DOHH2 (cell line): ENCODE data around the gene TLK2.

Source experiments
- H3F3A ChIP-seq: fragments of 200-600 bp; sonication (generic), shearing (Covaris generic); 2 replicates; pipeline ENCODE4 v1.6.0; 2016; ENCODE audit warnings: antibody characterized with exemption, mild to moderate bottlenecking; ENCODE audit not compliant: control insufficient read depth, insufficient read depth
- H3K27ac ChIP-seq: fragments of 200-600 bp; sonication (generic); 2 replicates; pipeline ENCODE4 v1.5.1; 2014; ENCODE audit warnings: low read depth, mild to moderate bottlenecking, low read length, moderate library complexity
- H3K27me3 ChIP-seq: fragments of 200-600 bp; sonication (generic); 2 replicates; pipeline ENCODE4 v1.6.1; 2014; ENCODE audit warnings: mild to moderate bottlenecking, low read length, mixed read lengths; ENCODE audit not compliant: control insufficient read depth
- H3K36me3 ChIP-seq: fragments of 200-600 bp; sonication (generic); 2 replicates; pipeline ENCODE4 v1.6.1; 2014; ENCODE audit warnings: mild to moderate bottlenecking, low read length, moderate library complexity, mixed read lengths; ENCODE audit not compliant: control insufficient read depth
- H3K4me1 ChIP-seq: fragments of 200-600 bp; sonication (generic); 2 replicates; pipeline ENCODE4 v1.6.1; 2014; ENCODE audit warnings: mild to moderate bottlenecking, low read length, mixed read lengths; ENCODE audit not compliant: control insufficient read depth
- H3K4me2 ChIP-seq: fragments of 200-600 bp; sonication (generic); 2 replicates; pipeline ENCODE4 v1.6.0; 2014; ENCODE audit warnings: mild to moderate bottlenecking, low read length, moderate library complexity
- H3K4me3 ChIP-seq: fragments of 200-600 bp; sonication (generic); 2 replicates; pipeline ENCODE4 v1.5.1; 2014; ENCODE audit warnings: mild to moderate bottlenecking, low read length, mixed read lengths
- H3K79me2 ChIP-seq: fragments of 200-600 bp; sonication (generic); 2 replicates; pipeline ENCODE4 v1.6.1; 2014; ENCODE audit warnings: mild to moderate bottlenecking, low read length, mixed read lengths; ENCODE audit not compliant: control insufficient read depth
- H3K9me2 ChIP-seq: fragments of 200-600 bp; sonication (generic); replicated peaks from 2 replicates; pipeline ENCODE4 v1.6.1; 2014; ENCODE audit warnings: mild to moderate bottlenecking, low read length, mixed read lengths; ENCODE audit not compliant: control insufficient read depth
- H3K9me3 ChIP-seq: fragments of 200-600 bp; sonication (generic); 2 replicates; pipeline ENCODE4 v1.6.1; 2014; ENCODE audit warnings: antibody characterized with exemption, low read length, mixed read lengths; ENCODE audit not compliant: control insufficient read depth, insufficient read depth
- H4K20me1 ChIP-seq: fragments of 200-600 bp; sonication (generic); 2 replicates; pipeline ENCODE4 v1.6.0; 2014; ENCODE audit warnings: low read depth, mild to moderate bottlenecking, antibody characterized with exemption, low read length, moderate library complexity; ENCODE audit not compliant: control insufficient read depth, insufficient read depth
- CTCF ChIP-seq: fragments of 200-600 bp; sonication (generic); IDR thresholded peaks from one replicate; pipeline ENCODE4 v1.5.1; 2014; ENCODE audit warnings: antibody characterized with exemption, mild to moderate bottlenecking, low read depth, low read length; ENCODE audit not compliant: poor library complexity, severe bottlenecking
- EZH2phosphoT487 ChIP-seq: fragments of 200-600 bp; sonication (generic); IDR thresholded peaks from 2 replicates; pipeline ENCODE4 v1.6.1; 2017; ENCODE audit warnings: borderline replicate concordance, mild to moderate bottlenecking, antibody characterized with exemption, low read length, moderate library complexity, mixed read lengths

Gene TLK2

DNA sequence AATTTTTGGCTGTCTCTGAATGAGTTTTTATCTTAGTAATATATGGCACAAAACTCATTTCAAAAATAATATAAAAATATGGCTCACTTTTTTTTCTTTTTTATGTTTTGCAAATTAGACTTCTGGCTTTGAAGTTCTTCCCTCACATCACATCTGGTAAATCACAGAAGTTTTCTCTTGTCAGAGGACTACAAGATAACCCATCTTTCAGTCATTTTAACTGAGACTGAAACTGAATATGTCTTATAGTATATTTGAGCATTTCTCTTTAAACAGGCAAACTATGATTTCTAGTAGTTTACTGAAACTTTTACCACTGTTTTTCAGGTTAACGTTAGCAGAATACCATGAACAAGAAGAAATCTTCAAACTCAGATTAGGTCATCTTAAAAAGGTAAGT, 97.8 kb downstream of the TLK2 start:
- Histone ChIP-seq H3K27ac (no peak overlapping the region), H3K4me3 (no peak overlapping the region), H3K4me1 (no peaks in the 10 kb centered on the region), H3K4me2 (no peak overlapping the region), H3K79me2 (no peaks in the 10 kb centered on the region), H3K9me3 (no peaks in the 10 kb centered on the region), H3K9me2 (no peaks in the 10 kb centered on the region), H3K36me3 (peaks cover 72% of the 10 kb centered on the region), H3K27me3 (no peaks in the 10 kb centered on the region), H4K20me1 (no peaks in the 10 kb centered on the region), H3F3A (no peaks in the 10 kb centered on the region)
- TF ChIP-seq CTCF: no peak
- TF ChIP-seq EZH2phosphoT487: no peak

DNA sequence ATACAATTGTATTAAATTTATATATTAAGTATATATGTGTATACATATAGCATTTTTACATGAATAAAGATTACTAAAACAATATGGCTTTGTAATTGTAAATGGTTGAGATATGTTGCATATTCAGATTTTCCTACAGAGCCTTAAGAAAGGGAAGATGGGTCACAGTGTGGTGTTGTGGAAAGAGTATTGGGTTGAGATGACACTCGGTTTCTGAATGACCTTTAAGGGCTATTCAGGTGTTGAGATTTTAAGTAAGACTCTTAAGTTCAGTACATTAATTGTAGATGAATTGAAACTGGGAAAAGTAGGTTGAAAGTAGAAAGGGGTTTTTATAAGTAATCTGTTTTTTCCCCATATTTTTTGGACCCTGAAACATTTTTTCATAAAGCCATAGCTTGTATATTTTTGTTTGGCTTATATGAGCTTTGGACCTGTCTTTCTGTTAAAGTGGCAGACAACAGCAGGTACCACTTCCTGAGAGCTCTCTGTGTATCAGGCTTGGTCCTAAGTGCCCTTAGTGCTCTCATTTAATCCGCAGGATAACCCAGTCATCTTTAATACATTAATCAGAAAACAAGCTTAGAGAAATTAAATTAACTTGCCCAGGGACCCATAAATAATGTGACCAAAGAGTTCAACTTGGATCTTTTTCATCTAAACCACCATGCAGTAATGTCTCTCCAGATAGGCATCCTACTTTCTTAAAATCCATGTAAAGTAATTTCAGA, 100.3 kb downstream of the TLK2 start:
- H3K27ac ChIP-seq: no peak overlapping the region
- H3K36me3 ChIP-seq: peaks cover 74% of the 10 kb centered on the region
- no peak overlapping the region for H3K4me2 ChIP-seq
- H3K9me2 ChIP-seq: no peaks in the 10 kb centered on the region
- no peaks in the 10 kb centered on the region for H3K4me1 ChIP-seq
- H3K9me3 ChIP-seq: no peaks in the 10 kb centered on the region
- H3K27me3 ChIP-seq: no peaks in the 10 kb centered on the region
- no peak overlapping the region for H3K4me3 ChIP-seq
- TF ChIP-seq EZH2phosphoT487 (no peak), CTCF (no peak)
- H4K20me1 ChIP-seq: no peaks in the 10 kb centered on the region
- H3F3A ChIP-seq: no peaks in the 10 kb centered on the region
- no peaks in the 10 kb centered on the region for H3K79me2 ChIP-seq

- Histone ChIP-seq H3K27me3 (no peaks in the 10 kb centered on the region), H3K4me1 (no peaks in the 10 kb centered on the region), H3K4me2 (no peak overlapping the region), H3F3A (no peaks in the 10 kb centered on the region), H3K27ac (no peak overlapping the region), H3K9me2 (no peaks in the 10 kb centered on the region), H3K36me3 (peaks cover 69% of the 10 kb centered on the region), H3K9me3 (no peaks in the 10 kb centered on the region), H3K79me2 (no peaks in the 10 kb centered on the region), H3K4me3 (no peak overlapping the region), H4K20me1 (no peaks in the 10 kb centered on the region)
- TF ChIP-seq EZH2phosphoT487 (no peak), CTCF (no peak)
Observed at GRCh38 chr17:62580947-62581346, 102.3 kb downstream of the TLK2 start.
